AG04450 (cell line): ENCODE results near the gene ADIPOR2. TPM values are rescaled to one million over a fixed set of nuclear protein-coding genes. Genes with fewer than 3 reads are reported as not detected.

Experiments used
- CTCF ChIA-PET: fragments of 300-600, 350-600 bp; formaldehyde crosslinking; extraction: SDS; loops from one replicate; lab custom pipeline; 2022; ENCODE audit warnings: antibody characterized with exemption, inconsistent platforms; lab: Charles Lee
- POLR2A ChIA-PET: fragments of 350-600 bp; formaldehyde crosslinking; extraction: SDS; loops from one replicate; lab custom pipeline; 2021; ENCODE audit warnings: antibody characterized with exemption, inconsistent platforms; lab: Yijun Ruan, JAX
- DNase-seq: peaks from one replicate; pipeline ENCODE4 v3.0.0-alpha.2; 2011; ENCODE audit warnings: low read depth, low spot score
- H3K27ac ChIP-seq: one replicate; pipeline ENCODE4 v1.5.1; 2012; ENCODE audit warnings: low read depth, low read length, control low read depth
- H3K27me3 ChIP-seq: one replicate; pipeline ENCODE4 v1.6.0; 2012; ENCODE audit warnings: low read length; ENCODE audit not compliant: control insufficient read depth, insufficient read depth
- H3K4me3 ChIP-seq: 2 replicates; pipeline ENCODE4 v1.5.1; 2011; ENCODE audit warnings: mild to moderate bottlenecking, low read depth, low read length, control low read depth
- H3K9me3 ChIP-seq: 2 replicates; pipeline ENCODE4 v1.5.1; 2012; ENCODE audit warnings: low read length; ENCODE audit not compliant: control insufficient read depth, insufficient read depth
- CTCF ChIP-seq: IDR thresholded peaks from 2 replicates; pipeline ENCODE4 v1.5.1; 2011; ENCODE audit warnings: low read depth, low read length, control low read depth, inconsistent platforms
- polyA plus RNA-seq: library from polyadenylated mRNA; depleted of rRNA; stranded (reverse); fragments of >200 nt; gene quantifications from 2 replicates; pipeline ENCODE4 v1.2.3, GENCODE V29; 2011

Gene ADIPOR2
- polyA plus RNA-seq, 1 experiment = 39.5 TPM

- CTCF ChIA-PET = interaction anchor here (1.5 to 2.9 kb wide), 4 partner anchors 18 to 553 kb away, joined by 3 to 13 read pairs (median 5); no protein-coding TSS in a partner anchor
- H3K27ac ChIP-seq = no peak overlapping the region
- no peak overlapping the region for H3K4me3 ChIP-seq
- no peak for DNase-seq
- no peaks in the 10 kb centered on the region for H3K27me3 ChIP-seq
- POLR2A ChIA-PET = no interaction called here
- no peak for TF ChIP-seq CTCF
- H3K9me3 ChIP-seq = no peaks in the 10 kb centered on the region
Observed at GRCh38 chr12:1670358-1671268, 20.3 kb upstream of the ADIPOR2 start.

GRCh38 chr12:1676043-1676442 is 14.8 kb upstream of the ADIPOR2 start:
- Histone ChIP-seq H3K27ac (no peak overlapping the region), H3K4me3 (no peak overlapping the region), H3K9me3 (no peaks in the 10 kb centered on the region), H3K27me3 (no peaks in the 10 kb centered on the region)
- CTCF ChIA-PET = no interaction called here
- DNase-seq = no peak
- POLR2A ChIA-PET = no interaction called here
- TF ChIP-seq CTCF = no peak

GRCh38 chr12:1680804-1681492 is 9.9 kb upstream of the ADIPOR2 start:
- ChIA-PET CTCF (interaction anchor here (0.6 to 1.6 kb wide), 4 partner anchors 28 to 649 kb away, joined by 4 to 14 read pairs (median 4); no protein-coding TSS in a partner anchor), POLR2A (interaction anchor here (0.7 kb wide), 1 partner anchor 15 kb away, joined by 3 read pairs; no protein-coding TSS in a partner anchor)
- Histone ChIP-seq H3K9me3 (no peaks in the 10 kb centered on the region), H3K27me3 (no peaks in the 10 kb centered on the region), H3K27ac (no peak overlapping the region), H3K4me3 (no peak overlapping the region)
- DNase-seq = no peak
- TF ChIP-seq CTCF = no peak

- no peak overlapping the region for H3K4me3 ChIP-seq
- H3K27ac ChIP-seq = no peak overlapping the region
- DNase-seq = no peak
- POLR2A ChIA-PET = interaction anchor here (0.7 kb wide), 1 partner anchor 15 kb away, joined by 3 read pairs; no protein-coding TSS in a partner anchor
- H3K9me3 ChIP-seq = no peaks in the 10 kb centered on the region
- no peaks in the 10 kb centered on the region for H3K27me3 ChIP-seq
- CTCF ChIA-PET = interaction anchor here (1.0 to 1.6 kb wide), 2 partner anchors 28 to 259 kb away, joined by 4 to 14 read pairs; no protein-coding TSS in a partner anchor
- no peak for TF ChIP-seq CTCF
Observed at GRCh38 chr12:1681493-1681807, 9.4 kb upstream of the ADIPOR2 start.
